HCT116 (cell line): ENCODE measurements around the gene PBX1. TPM values are rescaled to one million over a fixed set of nuclear protein-coding genes. Genes with fewer than 3 reads are reported as not detected.

ENCODE experiments used
- ATAC-seq: fragments of 200-7000 bp; cut with Tn5 transposase; 2 replicates; pipeline ENCODE4 v1.9.1; 2020; ENCODE audit warnings: mild to moderate bottlenecking, moderate library complexity
- BruUV-seq: library from RNA; stranded (reverse); fragments of 400-500 nt; replicated peaks from 2 replicates; lab custom pipeline; 2021; lab: Mats Ljungman, UMichigan
- CTCF ChIA-PET: fragments of 300-600 bp; sonication (Branson Sonifier 250); formaldehyde crosslinking; loops from one replicate; lab custom pipeline; 2021; ENCODE audit warnings: antibody characterized with exemption; lab: Charles Lee
- POLR2A ChIA-PET: fragments of 300-600, 350-600 bp; sonication (Branson Sonifier 250); formaldehyde crosslinking; loops from one replicate; lab custom pipeline; 2021; ENCODE audit warnings: antibody characterized with exemption; lab: Charles Lee
- RAD21 ChIA-PET, 2 experiments: fragments of 300-600 bp; sonication (Branson Sonifier 250); formaldehyde crosslinking; loops; one replicate each; lab custom pipeline; 2023; ENCODE audit warnings: low total read pairs in 2 of 2; ENCODE audit not compliant: uncharacterized antibody in 2 of 2, unreplicated experiment in 2 of 2, low non-redundant PET in 1 of 2; lab: Charles Lee
- DNase-seq: peaks from one replicate; pipeline ENCODE4 v3.0.0-alpha.2; 2010; ENCODE audit warnings: low read depth, low spot score
- H2AFZ ChIP-seq: fragments of 200-600 bp; shearing (Covaris generic), sonication (generic); 2 replicates; pipeline ENCODE4 v1.6.1; 2017; ENCODE audit warnings: low read depth, mixed run types, mixed read lengths, antibody characterized with exemption, low read length; ENCODE audit not compliant: poor library complexity, severe bottlenecking
- H3K27ac ChIP-seq: 2 replicates; pipeline ENCODE4 v1.5.1; 2012; ENCODE audit warnings: low read depth, low read length
- H3K27me3 ChIP-seq: fragments of 200-600 bp; sonication (generic); 2 replicates; pipeline ENCODE4 v1.6.1; 2016; ENCODE audit warnings: mixed run types, low read length, mixed read lengths; ENCODE audit not compliant: insufficient read depth
- H3K36me3 ChIP-seq, 2 experiments: fragments of 200-500 bp in 1 of 2; fragments of 200-600 bp in 1 of 2; sonication (Bioruptor generic) in 1 of 2; sonication (generic) in 1 of 2; 2 replicates each; pipeline versions ENCODE4 v1.5.1 to v1.6.1; 2014 to 2016; ENCODE audit warnings: low read length in 2 of 2, inconsistent platforms in 1 of 2, mixed read lengths in 1 of 2, mixed run types in 1 of 2; ENCODE audit not compliant: insufficient read depth in 2 of 2, control insufficient read depth in 1 of 2
- H3K4me1 ChIP-seq, 2 experiments: fragments of 200-600 bp in 1 of 2; sonication (generic) in 1 of 2; 2 replicates each; pipeline versions ENCODE4 v1.5.1 to v1.6.1; 2012 to 2017; ENCODE audit warnings: low read length in 2 of 2, inconsistent platforms in 1 of 2, mild to moderate bottlenecking in 1 of 2, mixed read lengths in 1 of 2, mixed run types in 1 of 2, moderate library complexity in 1 of 2; ENCODE audit not compliant: insufficient read depth in 2 of 2, control insufficient read depth in 1 of 2
- H3K4me2 ChIP-seq: fragments of 200-600 bp; sonication (generic); 2 replicates; pipeline ENCODE4 v1.6.1; 2017; ENCODE audit warnings: mixed run types, low read length, mixed read lengths
- H3K4me3 ChIP-seq, 2 experiments: fragments of 200-600 bp in 1 of 2; sonication (generic) in 1 of 2; replicated peaks in 1 of 2; 2 replicates each; pipeline ENCODE4 v1.5.1; 2011 to 2016; ENCODE audit warnings: low read length in 2 of 2, control low read depth in 1 of 2, low read depth in 1 of 2, mild to moderate bottlenecking in 1 of 2, mixed read lengths in 1 of 2, mixed run types in 1 of 2
- H3K79me2 ChIP-seq: fragments of 200-600 bp; sonication (generic); 2 replicates; pipeline ENCODE4 v1.6.1; 2017; ENCODE audit warnings: mild to moderate bottlenecking, mixed run types, low read length, moderate library complexity, mixed read lengths; ENCODE audit not compliant: insufficient read depth
- H3K9ac ChIP-seq: fragments of 200-600 bp; sonication (generic); 2 replicates; pipeline ENCODE4 v1.6.1; 2016; ENCODE audit warnings: low read length, mixed read lengths
- H3K9me2 ChIP-seq: fragments of 200-600 bp; sonication (generic), shearing (Covaris generic); 2 replicates; pipeline ENCODE4 v1.6.1; 2017; ENCODE audit warnings: mixed run types, mild to moderate bottlenecking, moderate library complexity; ENCODE audit not compliant: insufficient read depth
- H3K9me3 ChIP-seq, 2 experiments: fragments of 200-500 bp in 1 of 2; fragments of 200-600 bp in 1 of 2; sonication (Bioruptor generic) in 1 of 2; sonication (generic) in 1 of 2; 2 replicates each; pipeline ENCODE4 v1.6.1; 2014 to 2017; ENCODE audit warnings: low read length in 2 of 2, mixed read lengths in 2 of 2, inconsistent platforms in 1 of 2, low read depth in 1 of 2, mild to moderate bottlenecking in 1 of 2, mixed run types in 1 of 2, moderate library complexity in 1 of 2; ENCODE audit not compliant: control insufficient read depth in 1 of 2, insufficient read depth in 1 of 2
- H4K20me1 ChIP-seq: fragments of 200-600 bp; sonication (generic), shearing (Covaris generic); 2 replicates; pipeline ENCODE4 v1.6.1; 2017; ENCODE audit warnings: mixed run types, mild to moderate bottlenecking, moderate library complexity; ENCODE audit not compliant: insufficient read depth
- CEBPB ChIP-seq: IDR thresholded peaks from 2 replicates; pipeline ENCODE4 v1.6.1; 2012; ENCODE audit warnings: low read depth
- CTCF ChIP-seq, 3 experiments: fragments of 200-600 bp in 1 of 3; sonication (generic) in 1 of 3; IDR thresholded peaks in 2 of 3; conservative IDR thresholded peaks in 1 of 3; 2 replicates each; pipeline ENCODE4 v1.5.1; 2012 to 2017; ENCODE audit warnings: low read depth in 2 of 3, low read length in 2 of 3, antibody characterized with exemption in 1 of 3, borderline replicate concordance in 1 of 3, control low read depth in 1 of 3, mild to moderate bottlenecking in 1 of 3, mixed read lengths in 1 of 3, mixed run types in 1 of 3, moderate library complexity in 1 of 3; ENCODE audit not compliant: insufficient read depth in 1 of 3
- EZH2 ChIP-seq: fragments of 200-600 bp; sonication (generic); IDR thresholded peaks from 2 replicates; pipeline ENCODE4 v1.6.1; 2017; ENCODE audit warnings: antibody characterized with exemption, mixed run types
- JUND ChIP-seq: IDR thresholded peaks from 2 replicates; pipeline ENCODE4 v1.6.1; 2012
- RAD21 ChIP-seq: IDR thresholded peaks from 2 replicates; pipeline ENCODE4 v1.6.1; 2012; ENCODE audit warnings: low read depth, mild to moderate bottlenecking
- intact Hi-C: fragments of 100-400 bp; cut with micrococcal nuclease; formaldehyde crosslinking; loops from 2 replicates; pipeline ENCODE4 v1.10.0; 2022
- total RNA-seq: library from RNA; stranded (reverse); gene quantifications from one replicate; pipeline ENCODE4 v1.2.1, GENCODE V29; 2021; ENCODE audit not compliant: unreplicated experiment

The PBX1 gene
- total RNA-seq, 1 experiment from 2014 or later, result 29.6 TPM

DNA sequence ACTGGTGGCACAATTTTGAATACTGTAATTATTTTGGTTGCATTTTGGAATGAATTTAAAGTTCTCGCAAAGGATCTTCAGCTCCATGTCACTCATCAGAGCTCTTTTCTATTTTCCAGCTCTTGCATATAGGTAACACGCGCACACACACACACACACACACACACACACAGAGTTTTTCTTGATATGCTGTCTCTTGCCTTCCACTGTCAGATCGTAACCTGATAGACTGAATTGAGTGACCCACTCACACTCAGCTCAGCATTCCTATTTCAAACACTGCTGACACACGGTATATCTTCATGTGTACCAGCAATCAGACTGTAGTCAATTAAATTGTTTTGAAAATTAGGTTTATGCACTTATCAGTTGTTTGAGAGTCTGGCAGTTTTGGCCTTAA, 214.1 kb downstream of the PBX1 start:
- TF ChIP-seq JUND (no peak), CEBPB (0 out of 2 replicates have a peak, but pooled peaks have one; percentile 5)
- no peaks in the 10 kb centered on the region for H3K9me3 ChIP-seq
- peak overlapping the region; percentile 75 for H3K27ac ChIP-seq
- ChIA-PET CTCF (interaction anchor here (1.0 to 1.4 kb wide), 2 partner anchors 14 to 99 kb away, joined by 4 to 6 read pairs; no protein-coding TSS in a partner anchor), POLR2A (no interaction called here), RAD21 (no interaction called here)
- H3K79me2 ChIP-seq, result no peaks in the 10 kb centered on the region
- intact Hi-C loops, result no loop called here
- no peaks in the 10 kb centered on the region for H3K27me3 ChIP-seq
- no TSS peak for BruUV-seq
- H3K36me3 ChIP-seq, result no peaks in the 10 kb centered on the region
- H2AFZ ChIP-seq, result no peak overlapping the region
- H4K20me1 ChIP-seq, result no peaks in the 10 kb centered on the region
- H3K9ac ChIP-seq, result peak overlapping the region; percentile 42
- no peak for DNase-seq
- H3K4me2 ChIP-seq, result peak overlapping the region; percentile 67
- ATAC-seq, result no peak
- H3K4me1 ChIP-seq, result peaks cover 39 to 41% of the 10 kb centered on the region in 2 experiments
- no peak overlapping the region for H3K4me3 ChIP-seq
- no peaks in the 10 kb centered on the region for H3K9me2 ChIP-seq

- Histone ChIP-seq H3K4me3 (no peak overlapping the region), H4K20me1 (no peaks in the 10 kb centered on the region), H3K9me3 (no peaks in the 10 kb centered on the region), H3K27ac (no peak overlapping the region), H2AFZ (no peak overlapping the region), H3K9me2 (no peaks in the 10 kb centered on the region), H3K9ac (no peak overlapping the region), H3K79me2 (no peaks in the 10 kb centered on the region), H3K4me2 (no peak overlapping the region), H3K4me1 (peaks cover 39% of the 10 kb centered on the region in 2 experiments), H3K36me3 (no peaks in the 10 kb centered on the region), H3K27me3 (no peaks in the 10 kb centered on the region)
- peak in 2 of 3 experiments; percentile 33 to 48; a peak in 3 of 6 replicates for TF ChIP-seq CTCF (IDR thresholded peaks at IDR 0.05 in 2 of 3, conservative IDR thresholded peaks at IDR 0.05 in 1 of 3; ENCODE audit: borderline replicate concordance in 1 of 3, insufficient read depth in 1 of 3, low read depth in 2 of 3, low read length in 2 of 3)
- TF ChIP-seq RAD21, result peak; percentile 9; the same call in 1 of the 2 replicates
- no peak for TF ChIP-seq EZH2
- TF ChIP-seq JUND, result no peak
- no TSS peak for BruUV-seq
- intact Hi-C loops, result loop anchor here (1.0 kb wide), 1 partner anchor 37 kb away; no protein-coding TSS in a partner anchor
- ChIA-PET RAD21 (no interaction called here), POLR2A (no interaction called here), CTCF (no interaction called here)
- DNase-seq (no peak), ATAC-seq (no peak)
Observed at GRCh38 chr1:164774413-164774812, 215.4 kb downstream of the PBX1 start.
